ENCODE data around the gene MYBPC1. TPM values are rescaled to one million over a fixed set of nuclear protein-coding genes. Genes with fewer than 3 reads are reported as not detected.
A peak's percentile ranks its signal among the peaks of the same experiment; 100 is the strongest.

MYBPC1 gene
- total and polyA plus RNA-seq, 2 of the 13 experiments (the other 11 are each of a cell fraction or from before 2014, with no cell fraction given): 0.31 to 0.53 TPM

DNA sequence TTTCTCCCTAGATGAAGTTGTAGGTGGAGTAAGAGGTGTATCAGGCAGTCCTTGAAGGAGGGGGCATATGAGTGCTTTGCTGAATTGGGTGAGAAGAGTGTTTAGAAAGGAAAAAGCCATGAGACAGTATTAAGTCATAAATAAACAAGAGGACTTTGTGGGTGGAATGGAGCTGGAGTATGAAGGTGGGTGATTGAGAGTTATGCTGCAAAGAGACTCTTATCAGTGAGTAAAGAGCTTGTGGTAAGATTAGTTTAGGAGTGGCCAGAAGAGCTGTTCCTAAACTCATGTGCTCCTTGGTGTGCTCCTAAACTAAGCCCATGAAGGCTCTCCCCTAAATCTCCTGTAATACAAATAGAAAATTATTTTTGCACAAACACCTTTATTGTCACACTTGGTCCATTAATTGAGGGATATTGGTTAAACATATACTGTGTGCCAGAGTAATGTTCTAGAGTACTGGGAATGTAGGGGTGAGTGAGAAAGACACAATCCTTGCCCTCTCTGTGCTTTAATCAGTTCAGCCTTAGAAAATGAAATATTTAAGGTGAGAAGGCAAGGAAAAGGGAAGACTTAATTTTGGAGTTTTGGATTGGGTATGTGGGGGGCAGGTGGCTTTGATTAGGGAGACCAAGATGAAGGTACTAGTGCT is 112.5 kb downstream of the MYBPC1 start:
- H3K79me2 ChIP-seq (ENCODE audit: insufficient read depth, low read length): peaks cover 85% of the 10 kb centered on the region

DNA sequence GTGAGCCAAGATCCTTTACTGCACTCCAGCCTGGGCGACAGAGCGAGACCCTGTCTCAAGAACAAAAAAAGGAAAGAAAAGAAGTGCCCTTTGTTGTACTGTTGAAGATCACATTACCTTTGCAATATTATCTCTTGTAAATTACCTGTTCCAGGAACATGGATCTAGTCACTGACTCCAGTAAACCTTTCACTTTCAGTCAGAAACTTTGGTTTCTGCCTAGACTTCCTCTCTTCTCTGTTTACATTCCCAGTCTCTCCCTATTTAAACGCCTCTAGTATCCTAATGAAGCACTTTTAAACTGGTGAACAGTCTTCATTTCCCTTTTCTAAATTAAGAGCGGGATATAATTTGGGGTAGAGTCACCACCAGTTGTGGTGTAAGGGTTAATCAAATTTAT is 115.5 kb downstream of the MYBPC1 start:
- no peak for DNase-seq (ENCODE audit: low spot score)
- peaks cover 3 to 6% of the 10 kb centered on the region in 2 experiments; a peak in 4 of 5 replicates for H3K36me3 ChIP-seq (replicated peaks in 1 of 2; ENCODE audit: control insufficient read depth in 1 of 2, insufficient read depth in 2 of 2, low read length in 2 of 2)
- H4K20me1 ChIP-seq (ENCODE audit: insufficient read depth, low read length): peaks cover 20% of the 10 kb centered on the region
- CTCF ChIA-PET (ENCODE audit: low intra/inter-chr PET ratio, low total read pairs): no interaction called here
- intact Hi-C loops (cut with micrococcal nuclease; ENCODE audit: unreplicated experiment): loop anchor here (5.0 kb wide), 2 partner anchors 38 to 93 kb away; no protein-coding TSS in a partner anchor
- H3K9ac ChIP-seq (ENCODE audit: insufficient read depth, low read depth, low read length): no peak overlapping the region
- in situ Hi-C loops (cut with HindIII; ENCODE audit: extremely low pct_ligation_motif_present, low pct_unique_long_range_greater_than_20kb): no loop called here
- no TSS peak for BruUV-seq (replicated peaks)
- no peak for ATAC-seq
- 74% methylated on average over 4 of the region's 4 CpGs for WGBS (ENCODE audit: low lambda C conversion rate)
- peaks cover 95% of the 10 kb centered on the region for H3K79me2 ChIP-seq (ENCODE audit: insufficient read depth, low read length)
- no peaks in the 10 kb centered on the region; a peak in 1 of 5 replicates for H3K27me3 ChIP-seq (ENCODE audit: control insufficient read depth in 1 of 2, insufficient read depth in 2 of 2, low read length in 2 of 2)
- TF ChIP-seq SAP130 (CRISPR knock-in tag; IDR thresholded peaks at IDR 0.05; ENCODE audit: low read depth) (peak; percentile 26; the same call in 1 of the 2 replicates), FOXA1 (IDR thresholded peaks at IDR 0.05) (no peak), FOXA1 (CRISPR knock-in tag; IDR thresholded peaks at IDR 0.05) (peak; percentile 44; the same call in 1 of the 2 replicates), ZNF292 (CRISPR knock-in tag; IDR thresholded peaks at IDR 0.05; ENCODE audit: borderline replicate concordance, low read depth) (0 out of 2 replicates have a peak, but pooled peaks have one; percentile 25), SIX4 (CRISPR knock-in tag; IDR thresholded peaks at IDR 0.05) (0 out of 2 replicates have a peak, but pooled peaks have one; percentile 21), ZNF317 (CRISPR knock-in tag; IDR thresholded peaks at IDR 0.05) (no peak), KAT7 (CRISPR knock-in tag; IDR thresholded peaks at IDR 0.05; ENCODE audit: borderline replicate concordance) (0 out of 2 replicates have a peak, but pooled peaks have one; percentile 6), SOX13 (IDR thresholded peaks at IDR 0.05) (no peak), SOX13 (CRISPR knock-in tag; conservative IDR thresholded peaks at IDR 0.05 in 1 of 2, IDR thresholded peaks at IDR 0.05 in 1 of 2) (0 out of 4 replicates have a peak, but pooled peaks of 1 of the 2 experiments have one; percentile 8), ZNF616 (CRISPR knock-in tag; IDR thresholded peaks at IDR 0.05; ENCODE audit: low read depth) (no peak), NFE2L2 (IDR thresholded peaks at IDR 0.05; ENCODE audit: low read length) (no peak), FOXA3 (CRISPR knock-in tag; IDR thresholded peaks at IDR 0.05) (peak; percentile 47)
- TF ChIP-seq, protein P1, sequence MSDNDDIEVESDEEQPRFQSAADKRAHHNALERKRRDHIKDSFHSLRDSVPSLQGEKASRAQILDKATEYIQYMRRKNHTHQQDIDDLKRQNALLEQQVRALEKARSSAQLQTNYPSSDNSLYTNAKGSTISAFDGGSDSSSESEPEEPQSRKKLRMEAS (IDR thresholded peaks at IDR 0.05): no peak
- TF ChIP-seq, protein P2, sequence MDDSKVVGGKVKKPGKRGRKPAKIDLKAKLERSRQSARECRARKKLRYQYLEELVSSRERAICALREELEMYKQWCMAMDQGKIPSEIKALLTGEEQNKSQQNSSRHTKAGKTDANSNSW (CRISPR knock-in tag; IDR thresholded peaks at IDR 0.05; ENCODE audit: borderline replicate concordance): no peak
- no peak overlapping the region for H3K4me3 ChIP-seq (replicated peaks in 1 of 3; ENCODE audit: insufficient read depth in 1 of 3, low read depth in 2 of 3, low read length in 3 of 3)
- FAIRE-seq: no peak
- H3K9me3 ChIP-seq (ENCODE audit: low read length): no peaks in the 10 kb centered on the region
- peak overlapping the region; percentile 37 for H3K27ac ChIP-seq (ENCODE audit: extremely low read length, insufficient read depth, low read length)
- peaks cover 85% of the 10 kb centered on the region for H3K4me1 ChIP-seq (ENCODE audit: insufficient read depth, low read length)
- POLR2A ChIA-PET: interaction anchor here (1.1 kb wide), 1 partner anchor 12 kb away, joined by 5 read pairs; no protein-coding TSS in a partner anchor
- H2AFZ ChIP-seq (ENCODE audit: low read length): no peak overlapping the region
- H3K4me2 ChIP-seq (ENCODE audit: low read depth, low read length): peak overlapping the region; percentile 41

More for the DNA sequence above, 112.5 kb downstream of the MYBPC1 start:
- H3K4me1 ChIP-seq (ENCODE audit: insufficient read depth, low read length): peaks cover 76% of the 10 kb centered on the region
- no peaks in the 10 kb centered on the region for H3K27me3 ChIP-seq (ENCODE audit: control insufficient read depth in 1 of 2, insufficient read depth in 2 of 2, low read length in 2 of 2)
- no peak overlapping the region for H3K27ac ChIP-seq (ENCODE audit: extremely low read length, insufficient read depth, low read length)
- peaks cover 22% of the 10 kb centered on the region for H4K20me1 ChIP-seq (ENCODE audit: insufficient read depth, low read length)
- no peak for FAIRE-seq
- H3K9me3 ChIP-seq (ENCODE audit: low read length): no peaks in the 10 kb centered on the region
- CTCF ChIA-PET (ENCODE audit: low intra/inter-chr PET ratio, low total read pairs): no interaction called here
- in situ Hi-C loops (cut with HindIII; ENCODE audit: extremely low pct_ligation_motif_present, low pct_unique_long_range_greater_than_20kb): no loop called here
- H3K4me3 ChIP-seq (replicated peaks in 1 of 3; ENCODE audit: insufficient read depth in 1 of 3, low read depth in 2 of 3, low read length in 3 of 3): no peak overlapping the region
- H3K9ac ChIP-seq (ENCODE audit: insufficient read depth, low read depth, low read length): no peak overlapping the region
- TF ChIP-seq RBFOX2 (IDR thresholded peaks at IDR 0.05; ENCODE audit: low read depth, low read length) (peak; percentile 34; the same call in 1 of the 2 replicates), SCMH1 (CRISPR knock-in tag; IDR thresholded peaks at IDR 0.05; ENCODE audit: borderline replicate concordance) (no peak), RBM22 (optimal IDR thresholded peaks at IDR 0.05; ENCODE audit: low read length) (peak; percentile 9)
- peak; percentile 42 for ATAC-seq
- POLR2A ChIA-PET: interaction anchor here (0.7 to 0.9 kb wide), 2 partner anchors 9 to 11 kb away, joined by 3 to 4 read pairs; no protein-coding TSS in a partner anchor
- DNase-seq (ENCODE audit: low spot score): no peak
- no peak overlapping the region for H3K4me2 ChIP-seq (ENCODE audit: low read depth, low read length)
- intact Hi-C loops (cut with micrococcal nuclease; ENCODE audit: unreplicated experiment): no loop called here
- peaks cover 2 to 10% of the 10 kb centered on the region in 2 experiments; a peak in 3 of 5 replicates for H3K36me3 ChIP-seq (replicated peaks in 1 of 2; ENCODE audit: control insufficient read depth in 1 of 2, insufficient read depth in 2 of 2, low read length in 2 of 2)
- H2AFZ ChIP-seq (ENCODE audit: low read length): no peak overlapping the region
- BruUV-seq (replicated peaks): TSS peak; percentile 0
